ENCODE data around the gene PCNX4.

DNA sequence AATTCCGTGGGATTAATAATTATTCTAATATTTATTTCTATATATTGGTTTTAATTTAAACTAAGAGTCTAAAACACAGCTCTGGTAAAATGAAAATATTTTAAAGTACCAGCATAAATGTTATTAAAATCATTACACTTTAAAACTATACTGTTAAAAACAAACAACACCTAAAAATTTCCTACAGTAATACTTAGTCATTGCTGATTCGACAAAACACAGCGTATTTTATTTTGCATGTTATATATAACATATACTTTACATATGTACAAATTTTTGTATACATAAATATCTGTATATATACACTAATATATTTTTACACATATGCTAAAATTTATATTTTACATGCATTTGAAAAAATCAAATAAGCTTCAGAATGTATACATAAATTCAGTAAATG is 6.0 kb upstream of the PCNX4 start:
- TF ChIP-seq, protein P1, sequence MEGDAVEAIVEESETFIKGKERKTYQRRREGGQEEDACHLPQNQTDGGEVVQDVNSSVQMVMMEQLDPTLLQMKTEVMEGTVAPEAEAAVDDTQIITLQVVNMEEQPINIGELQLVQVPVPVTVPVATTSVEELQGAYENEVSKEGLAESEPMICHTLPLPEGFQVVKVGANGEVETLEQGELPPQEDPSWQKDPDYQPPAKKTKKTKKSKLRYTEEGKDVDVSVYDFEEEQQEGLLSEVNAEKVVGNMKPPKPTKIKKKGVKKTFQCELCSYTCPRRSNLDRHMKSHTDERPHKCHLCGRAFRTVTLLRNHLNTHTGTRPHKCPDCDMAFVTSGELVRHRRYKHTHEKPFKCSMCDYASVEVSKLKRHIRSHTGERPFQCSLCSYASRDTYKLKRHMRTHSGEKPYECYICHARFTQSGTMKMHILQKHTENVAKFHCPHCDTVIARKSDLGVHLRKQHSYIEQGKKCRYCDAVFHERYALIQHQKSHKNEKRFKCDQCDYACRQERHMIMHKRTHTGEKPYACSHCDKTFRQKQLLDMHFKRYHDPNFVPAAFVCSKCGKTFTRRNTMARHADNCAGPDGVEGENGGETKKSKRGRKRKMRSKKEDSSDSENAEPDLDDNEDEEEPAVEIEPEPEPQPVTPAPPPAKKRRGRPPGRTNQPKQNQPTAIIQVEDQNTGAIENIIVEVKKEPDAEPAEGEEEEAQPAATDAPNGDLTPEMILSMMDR (conservative IDR thresholded peaks at IDR 0.05; ENCODE audit: low read depth, low read length): no peak
- TF ChIP-seq EZH2 (IDR thresholded peaks at IDR 0.05; ENCODE audit: low read length, unreplicated experiment) (no peak), EZH2phosphoT487 (IDR thresholded peaks at IDR 0.05; ENCODE audit: borderline replicate concordance, low read length) (no peak)

Data from PC-3 (cell line).